GM21786 (cell line): ENCODE results near the gene ATP5MK.
"Not testable (repeated sequence)": the region's sequence is repeated elsewhere in the genome, so short reads cannot be mapped to it uniquely, and the experiment has no call there.

ENCODE experiments used
- ATAC-seq: cut with Tn5 transposase; IDR thresholded peaks from one replicate; pipeline ENCODE4 v1.9.1; 2021; ENCODE audit not compliant: unreplicated experiment

ATP5MK gene

GRCh38 chr10:103397191-103397825 is 1.0 kb upstream of the ATP5MK start:
- ATAC-seq: no peak

- no peak for ATAC-seq
Measured at GRCh38 chr10:103396789-103397087, 463 bp upstream of the ATP5MK start.

- ATAC-seq: no peak
Measured at GRCh38 chr10:103395754-103396066, 565 bp downstream of the ATP5MK start.

- ATAC-seq: no peak
Measured at GRCh38 chr10:103394180-103394579, 2.1 kb downstream of the ATP5MK start.

GRCh38 chr10:103382769-103383168 is 13.5 kb downstream of the ATP5MK start:
- ATAC-seq: no peak

- ATAC-seq: no peak
Measured at GRCh38 chr10:103374263-103374662, 22.0 kb downstream of the ATP5MK start.

GRCh38 chr10:103373544-103373943 is 22.7 kb downstream of the ATP5MK start:
- ATAC-seq: no peak

- peak; percentile 53 for ATAC-seq
Measured at GRCh38 chr10:103367782-103368518, 28.3 kb downstream of the ATP5MK start, which contains the start of gene TAF5. TAF5 (plus strand) TSS chr10:103367976; CDS start chr10:103367990, 14 bp downstream.

- ATAC-seq: no peak
Measured at GRCh38 chr10:103367379-103367781, 28.9 kb downstream of the ATP5MK start.

GRCh38 chr10:103360791-103361190 is 35.5 kb downstream of the ATP5MK start:
- ATAC-seq: not testable (repeated sequence)

GRCh38 chr10:103359493-103359892 is 36.8 kb downstream of the ATP5MK start:
- not testable (repeated sequence) for ATAC-seq

GRCh38 chr10:103355906-103356599 is 40.2 kb downstream of the ATP5MK start:
- no peak for ATAC-seq

- ATAC-seq: not testable (repeated sequence)
Measured at GRCh38 chr10:103354567-103354966, 41.7 kb downstream of the ATP5MK start.

- no peak for ATAC-seq
Measured at GRCh38 chr10:103353281-103353680, 43.0 kb downstream of the ATP5MK start.

GRCh38 chr10:103350517-103351260 is 45.6 kb downstream of the ATP5MK start, which contains the start of gene PCGF6:
PCGF6 (minus strand) TSS chr10:103351140; CDS start chr10:103351066, 74 bp downstream.
- ATAC-seq: peak; percentile 79

- ATAC-seq: no peak
Measured at GRCh38 chr10:103350175-103350516, 46.1 kb downstream of the ATP5MK start.
